ENCODE measurements around the gene TTC9C.
"Not testable (repeated sequence)": the region's sequence is repeated elsewhere in the genome, so short reads cannot be mapped to it uniquely, and the experiment has no call there.

The TTC9C gene

DNA sequence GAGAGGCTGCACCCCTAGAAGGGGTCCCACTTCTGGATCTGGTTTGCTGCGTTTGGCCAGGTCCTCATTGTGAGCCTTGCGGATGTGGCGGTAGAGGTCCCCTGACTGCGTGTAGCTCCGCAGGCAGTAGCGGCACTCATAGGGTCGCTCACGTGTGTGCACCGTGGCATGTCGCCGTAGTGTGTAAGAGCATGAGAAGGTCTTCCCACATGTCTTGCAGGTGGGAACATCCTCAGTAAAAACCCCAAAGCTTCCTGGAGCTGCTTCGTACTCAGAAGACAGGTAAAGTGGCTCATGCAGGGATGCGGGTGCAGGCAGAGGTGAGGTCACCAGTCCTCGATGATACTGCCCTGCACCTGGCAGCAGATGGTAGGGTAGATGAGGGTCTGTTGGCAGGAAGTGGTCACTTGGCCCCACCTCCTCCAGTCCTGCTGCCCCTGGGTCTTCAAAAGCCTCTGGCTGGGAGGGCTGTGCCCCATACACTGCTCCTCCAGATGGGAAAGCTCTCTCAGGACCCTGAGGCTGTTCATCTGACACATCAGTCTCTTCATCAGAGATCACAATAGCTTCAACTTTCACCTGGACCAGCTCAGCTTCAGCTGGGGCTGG is 24.0 kb downstream of the TTC9C start:
- no peak for DNase-seq (ENCODE audit: low spot score)

- DNase-seq (ENCODE audit: low spot score): no peak
Measured at GRCh38 chr11:62752994-62753735, 24.9 kb downstream of the TTC9C start.

- peak; percentile 99 for DNase-seq (ENCODE audit: low spot score)
Measured at GRCh38 chr11:62753736-62754603, 25.7 kb downstream of the TTC9C start, which contains the start of gene ZBTB3. Gene ZBTB3, minus strand, starts transcription at chr11:62754160. Its CDS starts 496 bp downstream, at chr11:62753664.

GRCh38 chr11:62755086-62755615 is 26.9 kb downstream of the TTC9C start:
- DNase-seq (ENCODE audit: low spot score): no peak

DNA sequence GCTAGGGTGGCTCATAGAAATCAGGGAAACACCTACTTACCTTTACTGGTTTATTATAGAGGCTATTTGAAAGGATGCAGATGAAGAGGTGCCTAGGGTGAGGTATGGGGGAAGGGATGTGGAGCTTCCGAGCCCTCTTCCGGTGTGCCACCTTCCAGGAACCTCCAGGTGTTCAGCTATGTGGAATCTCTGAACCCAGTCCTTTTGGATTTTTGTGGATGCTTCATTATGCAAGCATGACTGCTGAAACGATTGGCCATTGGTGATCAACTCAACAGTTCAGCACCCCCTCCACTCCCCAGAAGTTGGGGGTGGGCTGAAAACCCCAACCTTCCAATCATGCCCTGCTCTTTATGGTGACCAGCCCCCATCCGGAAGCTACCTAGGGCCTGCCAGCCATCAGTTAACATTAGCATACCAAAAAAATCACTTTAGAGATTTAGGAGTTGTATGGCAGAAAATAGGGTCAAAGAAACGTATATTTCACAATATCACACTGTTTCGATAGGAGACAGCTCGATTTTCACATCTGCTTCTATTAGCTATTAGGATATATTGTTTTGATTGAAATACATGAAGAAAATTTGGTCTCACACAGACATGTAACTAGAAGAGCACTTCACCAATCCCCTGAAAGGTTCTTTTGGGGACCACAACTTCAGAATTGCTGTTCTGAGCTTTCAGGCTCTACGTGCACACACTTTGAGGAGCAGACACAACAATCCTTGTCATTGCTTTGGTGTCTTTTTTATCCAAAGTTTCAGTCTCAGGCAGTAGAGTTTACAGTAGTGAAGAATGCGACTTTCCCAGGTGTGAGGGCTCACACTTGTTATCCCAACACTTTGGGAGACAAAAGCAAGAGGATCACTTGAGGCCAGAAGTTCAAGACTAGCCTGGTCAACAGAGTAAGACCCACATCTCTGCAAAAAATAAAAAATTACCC is 29.8 kb downstream of the TTC9C start:
- no peak for DNase-seq (ENCODE audit: low spot score)

DNA sequence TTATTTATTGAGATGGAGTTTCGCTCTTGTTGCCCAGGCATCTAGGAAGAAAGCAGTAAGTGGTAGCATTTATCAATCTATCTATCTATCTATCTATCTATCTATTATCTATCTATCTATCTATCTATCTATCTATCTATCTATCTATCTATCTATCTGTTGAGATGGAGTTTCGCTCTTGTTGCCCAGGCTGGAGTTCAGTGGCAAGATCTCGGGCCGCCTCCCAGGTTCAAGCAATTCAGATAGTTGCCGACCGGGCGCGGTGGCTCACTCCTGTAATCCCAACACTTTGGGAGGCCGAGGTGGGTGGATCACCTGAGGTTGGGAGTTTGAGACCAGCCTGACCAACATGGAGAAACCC is 32.6 kb downstream of the TTC9C start:
- DNase-seq (ENCODE audit: low spot score): not testable (repeated sequence)

- no peak for DNase-seq (ENCODE audit: low spot score)
Measured at GRCh38 chr11:62770778-62771143, 42.5 kb downstream of the TTC9C start.

DNA sequence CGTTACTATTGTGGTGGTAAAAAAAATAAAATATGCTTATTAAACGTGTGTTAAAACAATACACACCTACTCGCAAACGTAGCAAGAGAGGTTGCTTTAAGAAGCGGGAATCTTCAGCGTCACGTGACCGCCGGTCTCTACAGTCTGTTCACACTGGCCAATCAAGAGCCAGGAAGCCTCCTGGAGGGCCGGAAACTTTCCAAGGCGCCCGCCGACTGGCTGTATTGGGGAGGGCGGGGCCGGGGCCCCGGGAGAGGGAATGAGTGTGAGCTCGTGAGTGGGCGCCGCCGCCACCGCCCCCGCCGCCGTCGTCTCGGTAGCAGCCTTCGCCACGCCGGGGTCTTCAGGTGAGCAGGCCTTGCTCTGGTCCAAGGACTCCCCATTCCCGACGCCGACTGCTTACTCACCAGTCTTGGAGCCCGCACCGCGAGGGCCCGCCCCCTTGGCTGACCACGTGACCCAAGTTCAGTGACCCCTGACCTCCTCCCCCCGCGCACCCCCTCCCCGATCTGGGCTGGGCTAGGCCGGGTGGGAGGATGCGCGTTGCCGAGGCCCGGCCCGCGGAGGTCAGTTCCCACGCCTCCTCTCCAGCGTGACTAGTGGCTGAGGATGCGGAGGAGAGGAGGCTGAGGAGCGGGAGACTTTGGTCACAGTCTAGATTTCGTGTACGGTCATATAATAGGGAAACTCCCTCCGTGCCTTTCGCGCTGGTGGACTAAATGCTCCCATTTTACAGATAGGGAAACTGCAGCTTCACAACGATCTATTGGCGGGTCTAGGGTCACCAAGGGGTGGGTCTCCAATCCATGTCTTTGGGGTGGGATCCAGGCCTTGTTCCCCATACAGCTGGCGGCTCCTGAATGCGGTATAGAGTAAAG is 43.1 kb downstream of the TTC9C start, which contains the start of gene TAF6L:
TSS of gene TAF6L (plus strand) at position 253 of the 878 bp plus-strand sequence. CDS start 4,388 bp downstream, outside the sequence.
- DNase-seq (ENCODE audit: low spot score): peak; percentile 91

DNA sequence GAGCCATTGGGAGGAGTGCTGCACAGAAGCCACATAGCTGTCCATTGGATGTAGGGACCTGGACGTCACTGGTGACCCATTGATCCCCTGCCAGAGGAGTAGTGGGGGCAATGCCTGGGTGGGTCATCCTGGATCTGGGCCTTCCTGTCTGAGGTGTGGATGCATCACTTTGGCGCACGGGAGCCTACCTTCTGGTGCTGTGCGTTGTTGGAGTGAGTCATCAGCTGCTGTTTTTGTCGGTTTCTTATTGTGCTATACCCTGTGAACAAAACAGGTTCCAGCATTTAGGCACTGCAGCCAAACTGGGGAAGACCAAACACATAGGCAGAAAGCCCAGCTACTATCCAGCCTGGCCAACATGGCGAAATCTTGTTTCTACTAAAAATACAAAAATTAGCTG is 46.1 kb downstream of the TTC9C start:
- no peak for DNase-seq (ENCODE audit: low spot score)

GRCh38 chr11:62775646-62776045 is 47.4 kb downstream of the TTC9C start:
- DNase-seq (ENCODE audit: low spot score): no peak

DNA sequence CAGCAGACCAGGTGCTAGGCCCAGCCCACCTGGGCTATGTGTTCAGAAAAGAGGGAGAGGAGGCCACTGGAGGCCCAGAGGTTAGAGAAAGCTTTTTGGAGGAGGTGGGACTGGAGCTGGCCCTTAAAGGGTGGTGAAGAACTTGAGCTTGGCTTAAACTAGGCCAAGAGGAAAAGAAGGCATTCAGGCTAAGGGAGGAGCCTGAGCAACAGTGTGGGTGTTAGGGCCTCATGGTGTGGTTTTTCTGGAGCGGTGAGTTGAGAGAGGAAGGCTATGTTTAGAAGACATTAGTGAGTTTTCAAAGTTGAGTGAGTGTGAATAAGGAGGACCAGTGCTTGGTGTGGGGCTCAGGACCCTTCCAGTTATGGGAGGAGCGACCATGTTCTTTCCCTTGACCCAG is 49.1 kb downstream of the TTC9C start:
- no peak for DNase-seq (ENCODE audit: low spot score)

GRCh38 chr11:62778441-62778840 is 50.2 kb downstream of the TTC9C start:
- no peak for DNase-seq (ENCODE audit: low spot score)

DNA sequence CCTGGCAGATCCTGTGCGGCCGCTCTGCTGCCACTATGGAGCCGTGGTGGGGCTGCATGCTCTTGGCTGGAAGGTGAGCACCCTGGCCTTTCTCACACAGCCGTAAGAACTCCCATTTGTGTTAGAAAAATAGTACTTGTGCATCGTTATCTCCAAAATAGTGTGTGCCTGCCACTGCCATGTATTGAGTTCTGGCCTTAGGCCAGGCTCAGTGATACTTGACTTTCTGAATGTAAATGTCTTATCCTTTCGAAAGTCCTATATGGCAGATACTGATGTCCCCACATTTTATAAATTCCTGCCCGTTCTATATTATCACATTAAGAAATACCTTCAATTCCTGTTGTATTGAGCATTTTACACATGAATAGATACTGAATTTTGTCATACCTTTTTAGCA is 54.5 kb downstream of the TTC9C start:
- no peak for DNase-seq (ENCODE audit: low spot score)

DNA sequence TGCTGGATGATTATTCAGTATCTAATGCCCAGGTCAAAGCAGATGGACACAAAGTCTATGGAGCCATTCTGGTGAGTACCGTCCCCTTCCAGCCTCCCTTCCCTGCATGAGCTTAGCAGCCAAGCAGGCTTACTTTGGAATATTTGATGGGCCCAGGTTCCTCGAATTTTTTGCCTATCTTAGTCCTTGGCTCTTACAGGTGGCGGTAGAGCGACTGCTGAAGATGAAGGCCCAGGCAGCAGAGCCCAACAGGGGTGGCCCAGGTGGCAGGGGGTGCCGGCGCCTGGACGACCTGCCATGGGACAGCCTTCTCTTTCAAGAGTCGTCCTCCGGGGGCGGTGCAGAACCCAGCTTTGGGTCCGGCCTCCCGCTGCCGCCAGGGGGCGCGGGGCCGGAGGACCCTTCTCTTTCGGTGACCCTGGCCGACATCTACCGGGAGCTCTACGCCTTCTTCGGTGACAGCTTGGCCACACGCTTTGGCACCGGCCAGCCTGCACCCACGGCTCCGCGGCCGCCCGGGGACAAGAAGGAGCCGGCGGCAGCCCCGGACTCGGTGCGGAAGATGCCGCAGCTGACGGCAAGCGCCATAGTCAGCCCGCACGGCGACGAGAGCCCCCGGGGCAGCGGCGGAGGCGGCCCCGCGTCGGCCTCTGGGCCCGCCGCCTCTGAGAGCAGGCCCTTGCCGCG is 58.2 kb downstream of the TTC9C start:
- DNase-seq (ENCODE audit: low spot score): peak; percentile 82

GRCh38 chr11:62787005-62787759 is 58.9 kb downstream of the TTC9C start, which contains the start of gene TMEM179B:
Gene TMEM179B, plus strand, starts transcription at chr11:62787402. Its CDS starts 30 bp downstream, at chr11:62787432.
- DNase-seq (ENCODE audit: low spot score): peak; percentile 98
